EL (cell line): ENCODE results near the gene HERC3.

ENCODE experiments used
- DNase-seq: peaks from one replicate; pipeline ENCODE4 v3.0.0-alpha.2; 2016

HERC3 gene

GRCh38 chr4:88591787-88592599 lies at the start of gene HERC3:
Gene HERC3, plus strand, starts transcription at chr4:88592480. Its CDS starts 13,344 bp downstream, at chr4:88605824.
- peak; percentile 84 for DNase-seq

- DNase-seq: no peak
Observed at GRCh38 chr4:88549815-88550214, 42.5 kb upstream of the HERC3 start.

- no peak for DNase-seq
Observed at GRCh38 chr4:88567591-88567990, 24.7 kb upstream of the HERC3 start.

GRCh38 chr4:88570001-88570400 lies 22.3 kb upstream of the HERC3 start:
- peak; percentile 47 for DNase-seq

- DNase-seq: no peak
Observed at GRCh38 chr4:88573276-88573980, 18.9 kb upstream of the HERC3 start.

GRCh38 chr4:88573995-88574394 lies 18.3 kb upstream of the HERC3 start:
- peak; percentile 34 for DNase-seq

- DNase-seq: no peak
Observed at GRCh38 chr4:88575186-88575585, 17.1 kb upstream of the HERC3 start.

- no peak for DNase-seq
Observed at GRCh38 chr4:88582493-88582892, 9.8 kb upstream of the HERC3 start.

- no peak for DNase-seq
Observed at GRCh38 chr4:88583631-88584470, 8.4 kb upstream of the HERC3 start.

- no peak for DNase-seq
Observed at GRCh38 chr4:88584471-88584900, 7.8 kb upstream of the HERC3 start.

- no peak for DNase-seq
Observed at GRCh38 chr4:88585917-88586316, 6.4 kb upstream of the HERC3 start.

- DNase-seq: no peak
Observed at GRCh38 chr4:88587306-88587705, 5.0 kb upstream of the HERC3 start.

- peak; percentile 72 for DNase-seq
Observed at GRCh38 chr4:88592600-88593448, 544 bp downstream of the HERC3 start.

GRCh38 chr4:88597970-88598660 lies 5.8 kb downstream of the HERC3 start:
- no peak for DNase-seq

GRCh38 chr4:88599298-88599697 lies 7.0 kb downstream of the HERC3 start:
- DNase-seq: peak; percentile 13

- DNase-seq: no peak
Observed at GRCh38 chr4:88599714-88600113, 7.4 kb downstream of the HERC3 start.

- DNase-seq: peak; percentile 72
Observed at GRCh38 chr4:88600176-88600838, 8.0 kb downstream of the HERC3 start.

GRCh38 chr4:88604978-88605678 lies 12.8 kb downstream of the HERC3 start:
- no peak for DNase-seq

GRCh38 chr4:88605736-88606135 lies 13.5 kb downstream of the HERC3 start:
- no peak for DNase-seq

GRCh38 chr4:88606832-88607231 lies 14.6 kb downstream of the HERC3 start:
- DNase-seq: no peak
